GM23338 (cell line): ENCODE measurements around the gene UBR2. TPM values are rescaled to one million over a fixed set of nuclear protein-coding genes. Genes with fewer than 3 reads are reported as not detected.

Experiments
- ATAC-seq: fragments of 200-7000 bp; cut with Tn5 transposase; 3 replicates; pipeline ENCODE4 v1.9.1; 2020
- DNase-seq: peaks from one replicate; pipeline ENCODE4 v3.0.0-alpha.2; 2015; ENCODE audit warnings: low spot score
- H2AFZ ChIP-seq: fragments of 200-600 bp; sonication (generic); 2 replicates; pipeline ENCODE4 v1.8.0; 2016; ENCODE audit warnings: antibody characterized with exemption, mild to moderate bottlenecking, moderate library complexity
- H3F3A ChIP-seq: fragments of 200-600 bp; sonication (generic); replicated peaks from 2 replicates; pipeline ENCODE4 v1.8.0; 2017; ENCODE audit warnings: antibody characterized with exemption, mixed run types, low read depth
- H3K27ac ChIP-seq: fragments of 200-600 bp; sonication (generic); 2 replicates; pipeline ENCODE4 v1.6.1; 2016; ENCODE audit warnings: low read depth
- H3K27me3 ChIP-seq: fragments of 200-600 bp; sonication (generic); 2 replicates; pipeline ENCODE4 v1.8.0; 2016; ENCODE audit warnings: mild to moderate bottlenecking, mixed run types, moderate library complexity; ENCODE audit not compliant: insufficient read depth
- H3K36me3 ChIP-seq: fragments of 200-600 bp; sonication (generic); 2 replicates; pipeline ENCODE4 v1.8.0; 2016; ENCODE audit warnings: mild to moderate bottlenecking; ENCODE audit not compliant: insufficient read depth
- H3K4me1 ChIP-seq: fragments of 200-600 bp; sonication (generic); 2 replicates; pipeline ENCODE4 v1.8.0; 2016; ENCODE audit warnings: mild to moderate bottlenecking, moderate library complexity; ENCODE audit not compliant: insufficient read depth
- H3K4me2 ChIP-seq: fragments of 200-600 bp; sonication (generic); 2 replicates; pipeline ENCODE4 v1.7.1; 2017; ENCODE audit warnings: mixed run types
- H3K4me3 ChIP-seq: fragments of 200-600 bp; sonication (generic); 2 replicates; pipeline ENCODE4 v1.6.1; 2016; ENCODE audit warnings: mixed run types
- H3K79me2 ChIP-seq: fragments of 200-600 bp; sonication (generic); replicated peaks from 2 replicates; pipeline ENCODE4 v1.8.0; 2017; ENCODE audit warnings: mild to moderate bottlenecking; ENCODE audit not compliant: insufficient read depth
- H3K9me2 ChIP-seq: fragments of 200-600 bp; sonication (generic); 2 replicates; pipeline ENCODE4 v1.8.0; 2017; ENCODE audit not compliant: insufficient read depth
- H4K20me1 ChIP-seq: fragments of 200-600 bp; sonication (generic); replicated peaks from 2 replicates; pipeline ENCODE4 v1.8.0; 2017; ENCODE audit warnings: mild to moderate bottlenecking; ENCODE audit not compliant: insufficient read depth
- H3K27ac Mint-ChIP-seq: 2 replicates; pipeline ENCODE4 v1.8.0; 2020; ENCODE audit warnings: inconsistent platforms, mild to moderate bottlenecking, moderate library complexity, mixed read lengths
- H3K27me3 Mint-ChIP-seq: 3 replicates; pipeline ENCODE4 v1.8.0; 2022; ENCODE audit warnings: low read depth, mild to moderate bottlenecking, moderate library complexity, mixed read lengths, inconsistent platforms; ENCODE audit not compliant: insufficient read depth, poor library complexity
- H3K36me3 Mint-ChIP-seq: 3 replicates; pipeline ENCODE4 v1.8.0; 2021; ENCODE audit warnings: low read depth, mild to moderate bottlenecking, inconsistent platforms, moderate library complexity, mixed read lengths
- H3K4me1 Mint-ChIP-seq: 3 replicates; pipeline ENCODE4 v1.8.0; 2020; ENCODE audit warnings: mild to moderate bottlenecking, inconsistent platforms, mixed read lengths
- H3K4me3 Mint-ChIP-seq: 3 replicates; pipeline ENCODE4 v1.8.0; 2021; ENCODE audit warnings: moderate library complexity, mild to moderate bottlenecking, inconsistent platforms, mixed read lengths
- H3K9me3 Mint-ChIP-seq: 3 replicates; pipeline ENCODE4 v1.8.0; 2020; ENCODE audit warnings: moderate library complexity, mild to moderate bottlenecking, inconsistent platforms, mixed read lengths
- CREB1 ChIP-seq: fragments of 250-450 bp; sonication (Bioruptor Pico); IDR thresholded peaks from 2 replicates; pipeline ENCODE4 v1.5.0; 2020; ENCODE audit warnings: low read depth, mild to moderate bottlenecking, moderate library complexity
- CTCF ChIP-seq, 2 experiments: fragments of 200-600 bp in 1 of 2; sonication (generic) in 1 of 2; conservative IDR thresholded peaks; 2 replicates each; pipeline versions ENCODE4 v1.5.1 to v1.6.1; 2016 to 2017; ENCODE audit warnings: antibody characterized with exemption in 2 of 2, low read depth in 2 of 2, mild to moderate bottlenecking in 2 of 2, moderate library complexity in 1 of 2
- ETS1 ChIP-seq: IDR thresholded peaks from 2 replicates; pipeline ENCODE4 v1.6.1; 2016; ENCODE audit warnings: antibody characterized with exemption
- EZH2 ChIP-seq: fragments of 200-600 bp; sonication (generic); IDR thresholded peaks from one replicate; pipeline ENCODE4 v1.8.0; 2017; ENCODE audit warnings: antibody characterized with exemption, mild to moderate bottlenecking, low read depth; ENCODE audit not compliant: unreplicated experiment
- EZH2phosphoT487 ChIP-seq: fragments of 200-600 bp; sonication (generic); IDR thresholded peaks from one replicate; pipeline ENCODE4 v1.8.1; 2018; ENCODE audit warnings: antibody characterized with exemption; ENCODE audit not compliant: unreplicated experiment
- JUNB ChIP-seq: IDR thresholded peaks from one replicate; pipeline ENCODE4 v1.6.1; 2016; ENCODE audit warnings: antibody characterized with exemption; ENCODE audit not compliant: unreplicated experiment
- NANOG ChIP-seq: IDR thresholded peaks from 2 replicates; pipeline ENCODE4 v1.6.1; 2016; ENCODE audit warnings: antibody characterized with exemption, borderline replicate concordance
- POLR2AphosphoS5 ChIP-seq: IDR thresholded peaks from 2 replicates; pipeline ENCODE4 v1.6.1; 2016; ENCODE audit warnings: antibody characterized with exemption, low read depth
- REST ChIP-seq: IDR thresholded peaks from one replicate; pipeline ENCODE4 v1.6.1; 2018; ENCODE audit warnings: antibody characterized with exemption; ENCODE audit not compliant: unreplicated experiment
- STAT1 ChIP-seq: IDR thresholded peaks from one replicate; pipeline ENCODE4 v1.6.1; 2016; ENCODE audit warnings: antibody characterized with exemption; ENCODE audit not compliant: unreplicated experiment
- ZNF114 ChIP-seq: fragments of 250-450 bp; sonication (Bioruptor Pico); IDR thresholded peaks from 2 replicates; pipeline ENCODE4 v1.5.0; 2020; ENCODE audit warnings: mild to moderate bottlenecking, moderate library complexity
- ZNF331 ChIP-seq: fragments of 250-450 bp; sonication (Bioruptor Pico); IDR thresholded peaks from 2 replicates; pipeline ENCODE4 v1.5.0; 2020; ENCODE audit warnings: low read depth, mild to moderate bottlenecking, moderate library complexity
- ZNF462 ChIP-seq: fragments of 250-450 bp; sonication (Bioruptor Pico); IDR thresholded peaks from 2 replicates; pipeline ENCODE4 v1.5.0; 2020; ENCODE audit warnings: mild to moderate bottlenecking, moderate library complexity
- polyA plus RNA-seq: library from polyadenylated mRNA; unstranded; fragments of >200 nt; fragmentation: Nextera tagmentation; extraction: Ambion mirVana; gene quantifications from 2 replicates; pipeline ENCODE4 v1.2.1, GENCODE V29; 2016
- total RNA-seq: library from RNA; depleted of rRNA; stranded (reverse); fragments of >200 nt; shearing (Covaris generic); gene quantifications from 2 replicates; pipeline ENCODE4 v1.2.3, GENCODE V29; 2014

The UBR2 gene
- total and polyA plus RNA-seq, 2 experiments from 2014 or later, result 6.7 to 21.2 TPM

- H2AFZ ChIP-seq, result no peak overlapping the region
- H3K27ac ChIP-seq, result no peak overlapping the region
- no peaks in the 10 kb centered on the region for H3F3A ChIP-seq
- no peaks in the 10 kb centered on the region for H3K36me3 ChIP-seq
- Mint-ChIP-seq H3K36me3 (no peaks in the 10 kb centered on the region), H3K27ac (no peak overlapping the region), H3K27me3 (no peaks in the 10 kb centered on the region), H3K4me3 (no peak overlapping the region), H3K9me3 (no peaks in the 10 kb centered on the region), H3K4me1 (no peaks in the 10 kb centered on the region)
- no peak for TF ChIP-seq EZH2phosphoT487
- TF ChIP-seq STAT1, result no peak
- TF ChIP-seq CTCF (conservative IDR thresholded peaks at IDR 0.05; ENCODE audit: low read depth in 2 of 2), result no peak
- TF ChIP-seq POLR2AphosphoS5, result no peak
- no peak for TF ChIP-seq JUNB
- TF ChIP-seq CREB1 (CRISPR knock-in tag), result no peak
- no peak for TF ChIP-seq EZH2
- TF ChIP-seq ZNF114 (CRISPR knock-in tag), result no peak
- TF ChIP-seq ETS1, result no peak
- no peak for TF ChIP-seq REST
- TF ChIP-seq ZNF462 (CRISPR knock-in tag), result no peak
- no peak for TF ChIP-seq ZNF331 (CRISPR knock-in tag)
- no peak for TF ChIP-seq NANOG
- no peaks in the 10 kb centered on the region for H3K27me3 ChIP-seq
- H3K79me2 ChIP-seq, result no peaks in the 10 kb centered on the region
- H3K9me2 ChIP-seq, result 0 out of 2 replicates have a peak, but pooled peaks cover 5% of the 10 kb centered on the region
- H3K4me3 ChIP-seq, result no peak overlapping the region
- no peaks in the 10 kb centered on the region for H4K20me1 ChIP-seq
- ATAC-seq, result no peak
- no peak overlapping the region for H3K4me2 ChIP-seq
- H3K4me1 ChIP-seq, result no peaks in the 10 kb centered on the region
- DNase-seq, result no peak
Measured at GRCh38 chr6:42530296-42530695, 33.5 kb upstream of the UBR2 start.
